GM21360 (cell line): ENCODE results near the gene IL17C.

Source experiments
- ATAC-seq: cut with Tn5 transposase; IDR thresholded peaks from one replicate; pipeline ENCODE4 v1.9.1; 2021; ENCODE audit warnings: mild to moderate bottlenecking, moderate library complexity; ENCODE audit not compliant: unreplicated experiment

Gene IL17C

DNA sequence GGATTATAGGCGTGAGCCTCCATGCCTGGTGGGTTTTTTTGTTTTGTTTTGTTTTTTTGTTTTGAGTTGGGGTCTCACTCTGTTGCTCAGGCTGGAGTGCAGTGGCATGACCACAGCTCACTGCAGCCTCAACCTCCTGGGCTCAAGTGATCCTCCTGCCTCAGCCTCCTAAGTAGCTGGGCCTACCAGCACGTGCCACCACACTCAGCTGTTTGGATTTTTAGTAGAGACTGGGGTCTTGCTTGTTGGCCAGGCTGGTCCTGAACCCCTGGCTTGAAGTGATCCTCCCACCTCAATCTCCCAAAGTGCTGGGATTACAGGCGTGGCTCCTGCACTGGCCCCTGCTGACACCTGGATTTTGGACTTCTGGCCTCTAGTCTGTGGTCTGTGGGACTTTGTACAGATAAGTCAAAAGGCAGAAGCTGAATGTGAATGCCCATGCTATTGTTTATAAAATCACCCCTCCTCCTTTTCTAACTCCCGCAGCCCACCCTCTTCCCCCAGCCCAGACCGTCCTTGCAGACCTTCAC is 42.2 kb downstream of the IL17C start:
- ATAC-seq: no peak

DNA sequence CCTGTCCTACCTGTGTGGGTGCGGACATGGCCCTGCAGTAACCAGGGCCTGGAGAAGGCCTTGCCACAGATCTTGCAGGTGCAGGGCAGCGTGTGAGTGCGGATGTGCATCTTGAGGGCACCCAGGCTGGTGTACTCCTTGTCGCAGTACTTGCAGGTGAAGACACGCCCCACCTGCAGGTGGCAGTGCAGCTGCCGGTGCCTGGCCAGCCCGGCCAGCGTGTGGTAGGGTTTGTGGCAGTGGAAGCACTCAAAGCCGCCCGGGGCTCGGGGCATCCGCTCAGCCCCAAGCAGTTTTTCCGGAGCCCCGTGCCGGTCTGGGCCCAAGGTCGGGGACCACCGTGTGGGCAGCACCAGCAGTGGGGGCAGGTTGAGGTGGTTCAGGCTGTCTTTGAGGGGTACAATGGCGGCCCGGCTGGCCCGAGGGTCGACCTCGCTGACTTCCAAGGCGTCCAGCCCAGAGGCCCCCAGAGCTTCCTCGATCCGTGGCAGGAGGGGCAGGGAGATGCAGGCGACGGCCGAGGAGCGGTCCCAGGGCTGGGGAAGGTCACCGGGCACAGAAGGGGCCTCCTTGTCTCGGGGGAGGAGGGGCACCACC is 42.8 kb downstream of the IL17C start:
- peak; percentile 26 for ATAC-seq

DNA sequence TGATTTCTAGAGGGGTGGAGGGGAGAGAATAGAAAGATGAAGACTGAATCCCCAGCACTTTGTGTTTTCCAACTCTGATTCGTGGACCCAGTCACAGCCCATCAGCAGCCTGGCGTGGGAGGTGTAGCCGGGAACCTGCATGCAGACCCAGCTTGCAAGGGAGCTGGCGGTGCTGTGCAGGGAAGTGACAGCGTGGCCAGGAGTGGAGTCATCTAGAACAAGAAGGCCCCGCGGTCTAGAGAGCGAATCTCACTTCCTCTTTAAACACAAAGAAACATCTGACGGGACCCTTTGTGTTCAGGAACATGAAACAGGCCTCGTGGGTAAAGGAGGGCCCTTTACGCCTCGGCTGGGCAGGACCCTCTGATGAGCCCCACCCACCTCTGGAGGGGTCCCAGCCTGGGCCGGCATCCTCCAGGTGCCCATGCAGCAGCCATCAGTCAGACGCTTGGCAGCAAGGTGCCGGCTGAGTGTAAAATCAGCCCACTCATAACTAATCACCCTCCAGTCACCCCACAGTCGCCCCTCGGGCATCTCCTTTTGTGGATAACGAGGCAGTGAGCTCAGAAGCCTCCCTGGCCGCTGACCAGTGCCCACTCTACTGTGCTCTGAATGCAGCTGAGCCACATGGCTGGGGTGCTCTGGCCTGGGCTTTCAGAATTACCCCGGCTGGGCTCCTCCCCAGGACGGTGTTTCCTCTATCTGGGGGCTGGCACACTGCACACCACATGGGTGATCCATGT is 43.5 kb downstream of the IL17C start:
- peak; percentile 48 for ATAC-seq

DNA sequence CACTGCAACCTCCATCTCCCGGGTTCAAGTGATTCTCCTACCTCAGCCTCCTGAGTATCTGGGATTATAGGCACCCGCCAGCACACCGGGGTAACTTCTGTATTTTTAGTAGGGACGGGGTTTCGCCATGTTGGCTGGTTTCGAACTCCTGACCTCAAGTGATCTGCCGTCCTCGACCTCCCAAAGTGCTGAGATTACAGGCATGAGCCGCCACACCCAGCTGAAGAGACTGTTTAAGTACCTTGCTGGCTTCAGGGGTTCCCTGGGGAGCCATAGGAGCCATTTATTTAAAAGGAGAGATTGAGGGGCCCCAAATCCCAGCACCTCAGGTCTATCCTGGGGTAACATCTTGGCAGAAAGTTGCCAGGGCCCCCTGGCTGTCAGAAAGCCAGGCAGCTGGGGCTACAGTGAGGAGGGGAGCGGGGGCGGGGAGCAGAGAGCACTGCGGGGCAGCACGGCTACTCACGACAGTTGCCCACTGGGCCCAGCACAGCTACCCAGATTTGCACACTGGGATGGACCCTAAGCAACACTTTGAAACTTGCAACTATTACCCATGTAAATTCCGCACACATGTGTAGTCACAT is 46.3 kb downstream of the IL17C start:
- ATAC-seq: no peak

DNA sequence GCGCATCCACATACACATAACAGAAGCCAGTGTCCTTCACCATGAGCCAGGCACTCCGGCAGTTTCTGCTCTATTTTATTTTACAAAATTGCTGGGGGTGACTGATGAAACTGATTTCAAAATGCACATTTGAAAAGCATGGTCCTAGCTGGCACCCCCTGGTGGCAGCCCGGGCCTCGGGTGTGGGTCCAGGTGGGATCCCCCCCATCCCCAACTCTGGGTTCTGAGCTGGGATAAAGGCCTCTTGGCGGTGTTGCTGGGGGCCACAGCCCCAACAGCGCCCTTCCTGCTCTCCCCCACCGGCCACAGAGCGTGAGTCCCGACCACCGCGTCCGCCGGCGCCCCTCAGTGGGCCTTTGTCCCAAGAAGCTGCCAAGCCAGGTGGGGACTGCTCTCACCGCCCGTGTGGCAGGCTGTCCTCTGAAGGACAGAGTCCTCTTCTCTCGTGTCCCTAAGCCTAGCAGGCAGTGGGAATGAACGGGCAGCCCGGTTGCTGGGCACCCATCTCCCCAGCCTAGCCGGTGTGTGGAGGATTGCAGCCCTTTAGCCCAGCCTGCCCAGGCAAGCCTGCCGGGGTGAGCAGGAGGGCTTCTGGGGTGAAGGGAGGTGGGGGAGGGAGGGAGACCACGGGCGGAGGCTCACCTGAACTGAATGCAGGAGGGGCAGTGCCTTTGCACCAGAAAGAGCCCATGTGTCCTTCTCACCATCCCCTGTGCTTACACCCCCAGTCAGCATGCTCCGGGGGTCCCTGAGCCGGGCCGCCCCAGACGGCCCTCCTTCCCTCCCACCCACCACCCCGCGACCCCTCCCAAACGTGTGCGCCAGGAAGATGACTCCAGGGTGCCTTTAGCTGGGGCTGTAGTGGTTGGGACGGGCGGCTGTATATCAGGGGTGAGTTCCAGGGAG is 47.0 kb downstream of the IL17C start:
- ATAC-seq: no peak

DNA sequence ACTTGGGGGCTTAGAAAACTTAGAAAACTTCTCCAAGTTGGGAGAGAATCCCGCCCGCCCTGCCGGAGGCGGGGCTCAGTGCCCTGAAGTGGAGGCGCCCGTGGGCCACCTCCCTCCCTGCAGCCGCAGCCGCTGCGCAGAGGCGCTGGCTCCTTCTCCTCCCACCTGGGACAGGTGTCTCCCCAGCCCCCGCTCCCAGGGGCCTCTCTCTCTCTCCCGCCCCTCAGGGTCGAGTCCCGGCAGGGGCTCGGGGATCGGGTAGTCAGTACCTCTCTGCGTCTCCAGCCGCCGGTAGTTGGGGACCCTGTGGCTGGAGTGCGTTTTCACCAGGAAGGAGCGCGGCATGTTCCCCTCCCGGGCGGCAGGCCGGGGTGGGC is 47.7 kb downstream of the IL17C start:
- peak; percentile 18 for ATAC-seq

DNA sequence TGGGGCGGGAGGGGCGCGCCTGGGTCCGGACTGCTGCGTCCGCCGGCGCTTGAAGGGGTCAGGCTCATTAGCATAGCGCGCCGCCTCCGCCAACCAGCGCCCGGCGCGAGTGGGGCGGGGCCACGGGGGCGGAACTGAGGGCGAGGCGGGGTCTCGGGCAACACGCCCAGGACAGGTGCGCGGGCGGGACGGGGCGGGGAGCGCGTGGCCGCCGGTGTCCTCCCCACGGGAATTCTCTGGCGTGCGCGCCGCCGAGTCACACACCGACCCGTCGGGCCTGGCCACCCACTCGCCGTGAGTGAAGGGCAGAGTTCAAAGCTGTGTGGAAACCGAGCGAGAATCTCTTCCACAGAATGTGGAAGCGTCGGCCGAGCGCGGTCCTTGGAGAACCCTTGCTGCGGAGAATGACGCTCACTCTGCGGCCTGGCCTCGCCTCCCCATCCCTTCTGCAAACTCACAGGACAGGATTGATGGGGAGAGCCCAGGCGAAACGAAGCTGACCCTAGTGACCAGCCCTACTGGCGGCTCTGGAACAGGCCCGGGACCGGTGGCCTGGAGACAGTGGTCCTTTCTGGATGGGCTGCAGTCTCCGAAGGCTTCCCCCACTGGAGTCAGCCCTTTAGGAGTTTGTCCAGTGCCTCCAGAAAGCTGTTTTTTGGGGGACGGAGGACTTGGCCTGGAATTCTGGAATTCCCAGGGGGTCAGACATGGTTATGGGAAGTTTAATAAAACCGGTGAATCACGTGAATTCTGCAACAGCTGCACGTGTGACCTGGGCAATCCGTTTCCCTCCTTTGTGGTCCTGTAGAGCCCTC is 48.3 kb downstream of the IL17C start, which contains the start of gene SNAI3:
TSS of gene SNAI3 (minus strand) at position 69 of the 815 bp plus-strand sequence. CDS start 101 bp downstream, outside the sequence.
- peak; percentile 62 for ATAC-seq

DNA sequence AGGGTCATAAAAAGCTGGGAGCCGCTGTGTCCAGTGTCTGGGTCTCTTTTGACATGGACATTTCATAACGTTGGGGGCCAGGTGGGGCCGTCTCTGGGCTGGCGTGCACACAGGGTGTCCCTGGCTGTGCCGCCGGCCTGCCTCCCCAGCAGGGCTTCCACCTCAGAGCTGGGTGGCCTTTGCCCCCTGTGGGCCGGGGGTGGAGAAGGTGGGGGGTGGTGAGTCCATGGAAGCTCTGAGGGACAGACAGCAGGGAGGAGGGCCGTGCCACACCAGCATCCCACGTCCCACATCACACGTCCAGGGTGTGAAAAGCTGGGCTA is 48.8 kb downstream of the IL17C start:
- no peak for ATAC-seq

DNA sequence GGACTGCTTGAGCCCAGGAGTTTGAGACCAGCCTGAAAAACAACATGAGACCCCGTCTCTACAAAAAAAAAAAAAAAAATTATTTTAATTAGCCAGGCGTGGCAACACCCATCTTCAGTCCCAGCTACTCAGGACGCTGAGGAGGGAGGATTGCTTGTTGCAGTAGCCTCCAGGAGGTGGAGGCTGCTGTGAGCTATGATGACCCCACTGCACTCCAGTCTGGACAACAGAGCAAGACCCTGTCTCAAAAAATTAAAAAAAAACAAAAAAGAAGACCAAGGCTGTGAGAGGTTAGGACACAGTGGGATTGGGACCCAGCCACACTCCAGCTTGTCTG is 49.3 kb downstream of the IL17C start:
- ATAC-seq: no peak

DNA sequence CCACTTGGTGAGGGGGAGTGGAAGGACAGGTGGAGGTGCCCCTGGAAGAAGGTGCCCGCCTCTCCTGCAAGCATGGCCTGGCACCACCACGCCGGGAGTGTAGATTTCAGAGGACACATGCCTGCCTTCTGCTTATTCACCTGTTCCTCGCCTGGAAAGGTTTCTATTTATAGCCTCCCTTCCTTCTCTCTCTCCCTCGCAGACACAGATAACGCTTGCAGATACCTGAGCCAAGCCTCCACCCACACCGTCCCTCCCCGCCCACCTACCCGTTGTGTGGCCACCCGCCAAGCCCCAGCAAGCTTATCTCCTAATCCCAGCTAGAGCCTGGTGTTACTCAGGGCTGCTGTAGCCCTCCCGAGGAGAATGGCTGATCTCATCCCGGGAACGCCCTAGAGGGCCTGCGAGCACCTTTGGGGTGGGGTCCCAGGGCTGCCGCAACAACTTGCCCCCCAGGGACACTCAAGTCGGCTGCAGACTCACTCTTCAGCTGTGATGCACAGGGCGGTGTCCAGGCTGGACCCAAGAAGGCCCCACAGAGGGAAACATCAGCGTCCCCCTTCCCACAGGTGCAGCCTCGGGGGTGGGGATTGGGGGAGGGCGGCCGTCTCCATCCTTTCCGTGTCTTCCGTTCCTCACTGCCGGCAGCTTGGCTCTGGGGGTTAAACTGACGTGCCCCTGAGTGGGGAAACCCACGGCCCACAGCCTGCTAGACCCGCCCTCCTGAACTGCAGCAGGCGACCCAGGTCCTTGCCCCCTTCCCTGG is 49.8 kb downstream of the IL17C start:
- ATAC-seq: no peak
